NCI-H774 (cell line): ENCODE data around the gene TMEM52.
"Not testable (repeated sequence)": the region's sequence is repeated elsewhere in the genome, so short reads cannot be mapped to it uniquely, and the experiment has no call there.

ENCODE experiments used
- DNase-seq: peaks from one replicate; lab custom pipeline; 2025; lab: John Stamatoyannopoulos, UW

Gene TMEM52

DNA sequence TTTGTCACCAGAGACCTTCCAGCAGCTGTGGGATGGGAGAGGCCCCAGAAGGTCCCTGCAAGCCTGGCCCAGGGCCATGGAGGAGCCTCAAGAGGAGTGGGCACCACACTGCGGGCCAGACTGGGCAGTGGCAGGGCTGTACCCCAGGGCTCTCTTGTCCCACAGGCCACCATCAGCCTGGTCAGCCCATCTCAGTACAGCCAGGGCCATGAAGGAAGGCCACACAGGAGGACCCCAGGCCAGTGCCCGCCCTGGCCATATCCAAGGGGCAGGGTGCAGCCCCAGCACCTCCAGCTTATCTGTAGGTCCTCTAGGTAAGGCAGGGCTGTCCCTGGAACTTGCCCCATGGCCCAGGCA is 25.1 kb downstream of the TMEM52 start:
- no peak for DNase-seq

DNA sequence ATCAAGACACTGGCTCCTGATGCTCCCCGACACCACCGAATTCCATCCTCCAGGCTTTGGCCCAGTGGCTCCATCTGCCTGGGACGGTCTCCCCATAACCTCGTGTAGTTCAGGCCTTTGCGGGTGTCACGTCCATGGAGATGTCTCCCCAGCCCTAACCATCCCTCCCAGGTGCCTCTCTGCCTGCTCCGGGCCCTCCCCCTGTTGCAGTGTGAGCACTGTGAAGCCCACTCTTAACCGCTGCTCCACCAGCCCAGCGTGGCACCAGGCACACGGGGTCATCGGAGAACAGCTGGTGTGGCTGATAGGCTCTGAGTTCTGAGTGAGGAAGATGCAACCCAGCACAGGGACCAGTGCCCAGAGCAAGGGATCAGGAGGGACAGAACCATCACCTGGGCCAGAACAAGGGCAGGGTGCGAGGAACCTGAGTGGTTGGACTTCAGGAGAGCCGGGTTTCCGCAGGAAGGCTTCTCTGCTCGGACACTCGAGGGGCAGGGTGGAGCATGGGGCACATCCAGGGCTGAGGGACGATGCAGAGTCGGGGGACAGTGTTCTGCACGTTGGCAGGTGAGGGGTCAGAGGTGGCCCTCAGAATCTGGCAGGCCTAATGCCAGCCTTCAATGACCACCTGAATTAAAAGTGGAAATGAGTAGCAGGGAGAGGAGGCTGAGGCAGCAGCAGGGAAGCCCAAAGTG is 25.6 kb downstream of the TMEM52 start:
- DNase-seq: no peak

DNA sequence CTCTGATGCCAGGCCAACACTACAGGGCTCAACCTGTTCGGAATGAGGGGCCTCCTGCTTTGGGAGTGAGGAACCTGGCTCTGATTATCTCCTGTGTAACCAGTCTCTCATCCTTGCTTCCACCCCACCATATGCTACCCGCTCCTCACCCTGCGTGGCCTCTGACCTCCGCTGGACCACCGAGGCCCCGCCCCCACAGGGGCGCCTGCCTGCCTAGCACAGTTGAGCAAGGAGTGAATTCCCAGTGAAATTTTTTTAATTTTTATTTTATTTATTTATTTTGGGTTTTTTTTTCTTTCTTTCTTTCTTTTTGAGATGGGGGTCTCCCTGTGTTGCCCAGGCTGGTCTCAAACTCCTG is 26.3 kb downstream of the TMEM52 start:
- no peak for DNase-seq

GRCh38 chr1:1892079-1892762 is 26.9 kb downstream of the TMEM52 start:
- no peak for DNase-seq

DNA sequence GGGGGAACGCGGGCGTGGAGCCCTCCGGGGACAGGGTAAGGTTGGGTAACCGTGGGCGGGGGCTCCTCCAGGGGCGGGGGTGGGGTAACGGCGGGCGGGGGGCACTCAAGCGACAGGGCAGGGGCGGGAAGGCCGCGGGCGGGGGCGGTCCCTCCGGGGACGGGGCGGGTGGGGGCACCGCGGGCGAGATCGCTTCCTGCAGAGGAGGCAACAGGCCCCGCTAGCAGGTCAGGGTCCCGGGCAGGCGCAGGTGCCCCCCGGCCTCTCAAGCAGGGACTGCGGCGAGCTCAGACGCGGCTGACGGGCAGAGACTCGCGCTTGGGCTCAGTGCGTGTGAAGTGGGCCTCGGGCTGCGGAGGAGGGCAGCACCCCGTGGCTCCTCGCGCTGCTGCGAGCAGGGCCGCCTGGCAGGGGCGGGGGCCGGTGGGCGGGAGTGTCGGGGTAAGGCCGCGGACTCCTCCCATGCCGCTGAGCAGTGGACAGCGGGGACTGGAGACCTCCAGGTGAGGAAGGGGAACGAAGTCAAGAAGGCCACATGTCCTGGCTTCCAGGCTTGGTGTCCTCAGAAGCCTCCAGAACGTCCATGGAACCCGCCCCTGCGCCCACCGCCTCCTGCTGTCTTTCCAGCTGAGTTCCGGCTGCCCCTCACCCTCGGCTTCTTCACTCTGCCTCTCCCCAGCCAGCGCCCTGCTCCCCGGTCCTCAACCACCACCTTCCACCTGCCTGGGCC is 27.6 kb downstream of the TMEM52 start:
- peak; percentile 35 for DNase-seq

DNA sequence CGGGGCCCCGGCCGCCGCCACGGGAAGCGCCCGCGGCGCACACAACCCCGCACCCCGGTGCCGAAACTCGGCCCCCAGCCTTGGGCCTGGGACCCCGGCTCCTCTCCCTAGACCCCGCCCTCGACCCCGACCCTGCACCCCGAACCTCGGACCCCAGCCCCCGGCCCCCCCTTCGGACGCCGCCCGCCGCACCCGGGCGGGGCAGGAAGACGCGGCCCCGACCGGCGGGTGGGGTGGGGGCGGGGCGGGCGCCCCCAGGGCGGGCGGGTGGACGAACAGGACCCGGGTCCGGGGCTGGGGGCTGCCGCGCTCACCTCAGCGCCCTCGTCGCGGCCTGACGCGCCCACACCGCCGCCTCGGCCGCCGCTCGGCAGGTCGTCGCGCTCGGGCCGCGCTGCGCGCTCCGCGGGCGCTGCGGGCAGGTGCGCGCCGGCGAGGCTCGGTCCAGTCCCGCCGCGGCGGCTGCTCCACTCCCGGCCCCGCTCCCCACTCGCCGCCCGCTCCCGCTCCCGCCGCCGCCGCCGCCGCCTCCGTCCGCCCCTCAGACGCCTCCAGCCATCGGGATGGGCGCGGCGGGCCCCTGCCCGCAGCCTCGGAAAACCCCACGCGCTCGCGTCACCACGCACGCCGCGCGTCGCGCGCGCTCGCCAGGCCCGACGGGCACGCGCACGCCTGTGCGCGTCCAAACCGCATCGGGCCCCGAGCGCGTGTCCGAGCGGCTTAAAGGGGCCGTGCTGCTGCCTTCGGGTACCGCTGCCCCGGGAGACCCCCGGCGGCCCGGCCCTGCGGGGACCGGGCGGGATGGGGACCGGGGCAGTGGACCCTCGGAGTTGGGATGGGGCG is 28.4 kb downstream of the TMEM52 start, which contains the start of gene GNB1:
Gene GNB1 (minus strand): TSS at position 582 of the 843 bp plus-strand sequence. CDS start 65,634 bp downstream, outside the sequence.
- peak; percentile 69 for DNase-seq

GRCh38 chr1:1889847-1890505 is 29.1 kb downstream of the TMEM52 start:
- DNase-seq: no peak

GRCh38 chr1:1889090-1889750 is 29.9 kb downstream of the TMEM52 start:
- no peak for DNase-seq

GRCh38 chr1:1883890-1884289 is 35.2 kb downstream of the TMEM52 start:
- DNase-seq: not testable (repeated sequence)

DNA sequence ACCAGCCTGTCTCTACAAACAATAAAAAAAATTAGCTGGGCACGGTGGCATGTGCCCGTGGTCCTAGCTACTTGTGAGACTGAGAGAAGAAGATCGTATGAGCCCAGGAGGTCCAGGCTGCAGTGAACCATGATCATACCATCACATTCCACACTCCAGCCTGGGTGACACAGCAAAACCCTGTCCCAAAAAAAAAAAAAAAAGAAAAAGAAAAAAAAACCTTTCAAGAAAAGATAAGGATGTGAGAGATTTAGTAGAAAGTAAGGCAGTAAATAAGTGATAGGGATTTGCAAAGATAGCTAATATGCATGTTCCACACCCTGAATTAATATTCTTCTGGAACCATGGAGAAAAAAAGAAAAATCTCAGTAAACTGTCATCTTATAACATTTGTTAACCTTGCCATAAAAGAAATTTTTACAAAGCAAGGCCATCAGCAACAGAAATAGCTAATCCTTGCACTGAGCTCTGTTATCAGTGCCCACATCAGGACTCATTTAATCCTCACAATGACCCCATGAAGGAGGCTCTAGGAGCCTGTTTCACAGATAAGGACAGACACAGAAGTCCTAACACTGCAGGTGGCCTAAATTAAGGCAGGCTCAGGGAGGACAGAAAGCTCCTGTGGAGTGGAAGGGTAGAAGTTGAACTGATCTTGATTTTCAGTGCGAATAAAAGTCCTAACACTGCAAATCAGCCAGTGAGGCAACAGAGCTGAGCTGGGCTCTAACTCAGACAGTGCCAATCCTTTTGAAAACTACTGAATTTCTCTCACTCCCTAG is 35.8 kb downstream of the TMEM52 start:
- no peak for DNase-seq

- peak; percentile 5 for DNase-seq
Measured at GRCh38 chr1:1881727-1882126, 37.4 kb downstream of the TMEM52 start.

DNA sequence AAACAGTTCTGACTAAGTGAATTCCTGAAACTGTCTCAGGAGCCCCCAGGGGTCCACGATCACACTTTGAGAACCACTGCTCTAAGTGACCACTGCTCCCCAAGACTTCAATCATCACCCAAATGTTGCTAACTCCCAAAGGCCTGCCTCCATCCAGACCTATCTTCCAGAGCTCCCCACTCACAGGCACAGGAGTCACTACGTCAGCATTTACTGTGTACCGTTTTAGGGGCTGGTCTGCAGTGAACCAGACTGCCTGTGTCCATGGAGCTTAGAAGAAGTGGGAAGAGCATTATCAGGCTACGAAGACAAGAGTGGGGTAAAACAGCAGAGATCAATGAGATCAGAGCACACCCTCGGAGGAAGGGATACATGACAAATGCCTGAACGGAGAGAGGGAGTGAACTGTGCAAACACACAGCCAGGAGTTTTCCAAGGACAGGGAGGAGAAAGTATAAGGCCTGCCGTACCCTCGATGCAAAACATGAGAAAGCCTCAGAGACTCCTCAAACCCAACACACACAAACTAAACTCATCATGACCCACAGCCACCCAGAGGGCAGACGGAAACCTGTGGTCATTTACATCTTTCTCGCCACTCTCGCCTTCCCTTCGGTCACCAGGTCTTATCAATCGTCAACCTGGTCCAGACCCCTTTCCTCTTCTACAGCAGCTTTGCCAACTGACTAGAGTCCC is 38.3 kb downstream of the TMEM52 start:
- DNase-seq: no peak

DNA sequence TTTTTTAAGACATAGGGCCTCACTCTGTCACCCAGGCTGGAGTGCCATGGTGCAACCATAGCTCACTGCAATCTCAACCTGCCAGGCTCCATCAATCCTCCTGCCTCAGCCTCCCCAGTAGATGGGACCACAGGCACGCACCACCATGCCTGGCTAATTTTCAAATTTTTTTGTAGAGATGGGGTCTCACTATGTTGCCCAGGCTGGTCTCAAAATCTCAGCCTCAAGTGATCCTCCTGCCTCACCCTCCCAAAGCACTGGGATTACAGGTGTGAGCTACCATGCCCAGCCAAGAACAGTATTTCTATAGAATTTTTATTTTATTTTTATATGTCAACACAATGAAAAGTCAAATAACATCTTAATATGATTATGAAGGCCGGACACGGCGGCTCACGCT is 39.1 kb downstream of the TMEM52 start:
- DNase-seq: no peak

- no peak for DNase-seq
Measured at GRCh38 chr1:1877865-1878436, 41.1 kb downstream of the TMEM52 start.

GRCh38 chr1:1876335-1876930 is 42.6 kb downstream of the TMEM52 start:
- DNase-seq: no peak

DNA sequence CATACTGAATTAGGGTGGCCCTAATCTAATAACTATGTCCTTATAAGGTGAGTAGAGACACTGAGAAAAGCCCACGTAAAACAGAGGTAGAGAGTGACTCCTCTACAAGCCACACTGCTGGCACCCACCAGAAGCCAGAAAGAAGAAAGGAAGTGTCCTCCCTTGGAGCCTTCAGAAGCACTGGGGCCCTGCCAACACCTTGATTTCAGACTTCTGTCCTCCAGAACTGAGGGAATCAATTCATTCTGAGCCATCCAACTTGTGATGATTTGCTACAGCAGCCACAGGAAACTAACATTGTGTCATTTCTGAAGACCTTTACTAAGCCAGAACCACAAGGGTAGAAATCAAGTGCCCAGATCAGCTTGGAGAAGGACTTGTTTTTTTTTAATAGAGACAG is 43.1 kb downstream of the TMEM52 start:
- DNase-seq: no peak

DNA sequence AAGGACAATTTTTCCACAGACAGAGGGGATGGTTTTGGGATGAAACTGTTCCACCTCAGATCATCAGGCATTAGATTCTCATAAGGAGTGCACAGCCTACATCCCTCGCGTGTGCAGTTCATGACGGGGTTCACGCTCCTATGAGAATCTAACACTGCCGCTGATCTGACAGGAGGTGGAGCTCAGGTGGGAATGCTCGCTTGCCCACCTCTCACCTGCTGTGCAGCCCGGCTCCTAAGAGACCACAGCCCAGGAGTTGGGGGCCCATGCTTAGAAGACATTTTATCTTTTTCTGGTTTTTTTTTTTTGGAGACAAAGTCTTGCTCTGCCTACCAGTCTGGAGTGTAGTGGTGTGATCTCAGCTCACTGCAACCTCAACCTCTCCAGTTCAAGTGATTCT is 44.2 kb downstream of the TMEM52 start:
- no peak for DNase-seq

- no peak for DNase-seq
Measured at GRCh38 chr1:1873186-1873585, 45.9 kb downstream of the TMEM52 start.
